GM21423 (cell line): ENCODE measurements around the gene PFKFB4.
"Not testable (repeated sequence)": the region's sequence is repeated elsewhere in the genome, so short reads cannot be mapped to it uniquely, and the experiment has no call there.

Source experiments
- ATAC-seq: cut with Tn5 transposase; IDR thresholded peaks from one replicate; pipeline ENCODE4 v1.9.1; 2021; ENCODE audit warnings: mild to moderate bottlenecking, moderate library complexity; ENCODE audit not compliant: unreplicated experiment

The PFKFB4 gene

GRCh38 chr3:48535578-48535977 is 21.0 kb downstream of the PFKFB4 start:
- ATAC-seq, result no peak

- ATAC-seq, result no peak
Observed at GRCh38 chr3:48532977-48533337, 23.6 kb downstream of the PFKFB4 start.

GRCh38 chr3:48532271-48532976 is 24.2 kb downstream of the PFKFB4 start:
- ATAC-seq, result no peak

- ATAC-seq, result not testable (repeated sequence)
Observed at GRCh38 chr3:48530701-48531100, 25.9 kb downstream of the PFKFB4 start.

- no peak for ATAC-seq
Observed at GRCh38 chr3:48528754-48529153, 27.8 kb downstream of the PFKFB4 start.

- no peak for ATAC-seq
Observed at GRCh38 chr3:48528048-48528447, 28.6 kb downstream of the PFKFB4 start.

GRCh38 chr3:48524970-48525369 is 31.6 kb downstream of the PFKFB4 start:
- ATAC-seq, result no peak

- no peak for ATAC-seq
Observed at GRCh38 chr3:48521635-48522034, 35.0 kb downstream of the PFKFB4 start.

- ATAC-seq, result no peak
Observed at GRCh38 chr3:48519277-48519643, 37.3 kb downstream of the PFKFB4 start.

- ATAC-seq, result no peak
Observed at GRCh38 chr3:48518638-48519276, 37.8 kb downstream of the PFKFB4 start.

GRCh38 chr3:48518069-48518468 is 38.5 kb downstream of the PFKFB4 start:
- no peak for ATAC-seq

- no peak for ATAC-seq
Observed at GRCh38 chr3:48516571-48516970, 40.0 kb downstream of the PFKFB4 start.

- ATAC-seq, result no peak
Observed at GRCh38 chr3:48514431-48515227, 42.0 kb downstream of the PFKFB4 start.

GRCh38 chr3:48511551-48511950 is 45.1 kb downstream of the PFKFB4 start:
- no peak for ATAC-seq

GRCh38 chr3:48507256-48508061 is 49.1 kb downstream of the PFKFB4 start:
- peak; percentile 53 for ATAC-seq

- ATAC-seq, result no peak
Observed at GRCh38 chr3:48505968-48506504, 50.6 kb downstream of the PFKFB4 start.

GRCh38 chr3:48505146-48505545 is 51.5 kb downstream of the PFKFB4 start:
- no peak for ATAC-seq

GRCh38 chr3:48504051-48504946 is 52.3 kb downstream of the PFKFB4 start, which contains the start of gene SHISA5:
Gene SHISA5, minus strand, starts transcription at chr3:48504174. Its CDS starts 80 bp downstream, at chr3:48504094.
- ATAC-seq, result peak; percentile 38

GRCh38 chr3:48503401-48504050 is 53.1 kb downstream of the PFKFB4 start:
- no peak for ATAC-seq
